Sigmoid colon (tissue), 4 donors: Measurements from ENCODE around the gene MED16.

ENCODE experiments used
- EP300 ChIP-seq, 4 donors: sonication (generic); formaldehyde crosslinking; IDR thresholded peaks; one replicate each; pipeline ENCODE4 v1.6.1; 2017; ENCODE audit warnings: antibody characterized with exemption in 4 of 4
- POLR2A ChIP-seq, 2 donors: fragments of 450-650 bp; IDR thresholded peaks; one replicate each; pipeline ENCODE4 v1.6.1; 2016; ENCODE audit warnings: antibody characterized with exemption in 2 of 2, mild to moderate bottlenecking in 2 of 2, moderate library complexity in 2 of 2
- POLR2AphosphoS5 ChIP-seq, 4 donors: sonication (generic); formaldehyde crosslinking; IDR thresholded peaks; one replicate each; pipeline ENCODE4 v1.6.1; 2017; ENCODE audit warnings: antibody characterized with exemption in 4 of 4
- TF ChIP-seq, protein P1 (sequence below), 4 experiments: fragments of 450-650 bp in 3 of 4; fragments of 200-600 bp in 1 of 4; IDR thresholded peaks; one replicate each; pipeline ENCODE4 v1.5.1; 2016 to 2019; ENCODE audit warnings: antibody characterized with exemption in 4 of 4, mild to moderate bottlenecking in 3 of 4, moderate library complexity in 2 of 4

- TF ChIP-seq, protein P1, sequence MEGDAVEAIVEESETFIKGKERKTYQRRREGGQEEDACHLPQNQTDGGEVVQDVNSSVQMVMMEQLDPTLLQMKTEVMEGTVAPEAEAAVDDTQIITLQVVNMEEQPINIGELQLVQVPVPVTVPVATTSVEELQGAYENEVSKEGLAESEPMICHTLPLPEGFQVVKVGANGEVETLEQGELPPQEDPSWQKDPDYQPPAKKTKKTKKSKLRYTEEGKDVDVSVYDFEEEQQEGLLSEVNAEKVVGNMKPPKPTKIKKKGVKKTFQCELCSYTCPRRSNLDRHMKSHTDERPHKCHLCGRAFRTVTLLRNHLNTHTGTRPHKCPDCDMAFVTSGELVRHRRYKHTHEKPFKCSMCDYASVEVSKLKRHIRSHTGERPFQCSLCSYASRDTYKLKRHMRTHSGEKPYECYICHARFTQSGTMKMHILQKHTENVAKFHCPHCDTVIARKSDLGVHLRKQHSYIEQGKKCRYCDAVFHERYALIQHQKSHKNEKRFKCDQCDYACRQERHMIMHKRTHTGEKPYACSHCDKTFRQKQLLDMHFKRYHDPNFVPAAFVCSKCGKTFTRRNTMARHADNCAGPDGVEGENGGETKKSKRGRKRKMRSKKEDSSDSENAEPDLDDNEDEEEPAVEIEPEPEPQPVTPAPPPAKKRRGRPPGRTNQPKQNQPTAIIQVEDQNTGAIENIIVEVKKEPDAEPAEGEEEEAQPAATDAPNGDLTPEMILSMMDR (IDR thresholded peaks at IDR 0.05): no peak
- TF ChIP-seq POLR2A (IDR thresholded peaks at IDR 0.05): no peak
- no peak for TF ChIP-seq EP300 (IDR thresholded peaks at IDR 0.05)
- TF ChIP-seq POLR2AphosphoS5 (IDR thresholded peaks at IDR 0.05): no peak
Observed at GRCh38 chr19:873084-873483, 19.9 kb downstream of the MED16 start.
